Vagina (tissue), 2 donors: ENCODE results near the gene SHROOM4.

Experiments used
- CTCF ChIP-seq, 3 experiments: fragments of 450-650 bp in 2 of 3; fragments of 200-600 bp in 1 of 3; sonication (generic) in 1 of 3; IDR thresholded peaks; one replicate each; pipeline ENCODE4 v1.5.1; 2017 to 2019; ENCODE audit warnings: antibody characterized with exemption in 3 of 3, mild to moderate bottlenecking in 2 of 3, moderate library complexity in 2 of 3
- POLR2A ChIP-seq, 2 donors: fragments of 450-650 bp; IDR thresholded peaks; one replicate each; pipeline ENCODE4 v1.6.1; 2017; ENCODE audit warnings: antibody characterized with exemption in 2 of 2, mild to moderate bottlenecking in 2 of 2, moderate library complexity in 2 of 2
- POLR2AphosphoS5 ChIP-seq, 2 donors: sonication (generic); formaldehyde crosslinking; IDR thresholded peaks; one replicate each; pipeline ENCODE4 v1.9.0; 2017; ENCODE audit warnings: antibody characterized with exemption in 2 of 2, mild to moderate bottlenecking in 2 of 2, low read depth in 1 of 2; ENCODE audit not compliant: insufficient read depth in 1 of 2

GRCh38 chrX:50799531-50799961, 14.4 kb downstream of the SHROOM4 start:
- TF ChIP-seq POLR2AphosphoS5 (IDR thresholded peaks at IDR 0.05; ENCODE audit: insufficient read depth in 1 of 2, low read depth in 1 of 2) = no peak
- TF ChIP-seq CTCF (IDR thresholded peaks at IDR 0.05) = no peak
- no peak for TF ChIP-seq POLR2A (IDR thresholded peaks at IDR 0.05)
